Pancreas (tissue), 10 donors: Measurements from ENCODE around the gene WNK2. TPM values are rescaled to one million over a fixed set of nuclear protein-coding genes. Genes with fewer than 3 reads are reported as not detected.

Source experiments
- ATAC-seq, 4 donors: fragments of 200-7000 bp; cut with Tn5 transposase; one replicate each; pipeline versions ENCODE4 v1.8.0 to v1.9.1; 2020; ENCODE audit warnings: mild to moderate bottlenecking in 4 of 4, moderate library complexity in 4 of 4
- DNase-seq, 6 donors: peaks; one replicate each; pipeline ENCODE4 v3.0.0-alpha.2; 2020
- FAIRE-seq: peaks from 2 replicates; lab custom pipeline; 2012; peaks lifted over from hg19 to GRCh38; lab: Jason Lieb, UNC
- H3K27ac ChIP-seq, 4 donors: fragments of 200-600 bp; sonication (generic); 1 replicate in 3 of 4; 2 replicates in 1 of 4; pipeline versions ENCODE4 v1.5.0 to v1.8.0; 2020
- H3K27me3 ChIP-seq, 4 donors: fragments of 200-600 bp; one replicate each; pipeline ENCODE4 v1.8.0; 2021
- H3K36me3 ChIP-seq, 3 donors: fragments of 200-600 bp; sonication (generic) in 1 of 3; one replicate each; pipeline versions ENCODE4 v1.5.0 to v1.8.0; 2020 to 2021
- H3K4me1 ChIP-seq, 3 donors: fragments of 200-600 bp; one replicate each; pipeline ENCODE4 v1.8.0; 2021
- H3K4me3 ChIP-seq, 4 donors: fragments of 200-600 bp; sonication (generic) in 2 of 4; one replicate each; pipeline versions ENCODE4 v1.5.0 to v1.8.0; 2020 to 2021
- H3K9me3 ChIP-seq, 4 donors: fragments of 200-600 bp; one replicate each; pipeline ENCODE4 v1.8.0; 2021
- CTCF ChIP-seq, 4 donors: fragments of 200-600 bp; sonication (generic) in 3 of 4; IDR thresholded peaks; one replicate each; pipeline versions ENCODE4 v1.5.0 to v1.8.0; 2021; ENCODE audit warnings: antibody characterized with exemption in 4 of 4
- WGBS, 2 donors: extraction: QIAGEN DNeasy Blood & Tissue Kit; methylation state at CpG; one replicate each; pipeline ENCODE4 v1.1.7; 2013; 5-methylcytosine and 5-hydroxymethylcytosine counted together
- intact Hi-C, 3 donors: fragments of 100-400 bp; cut with DNase I; formaldehyde crosslinking; loops; one replicate each; pipeline versions ENCODE4 v1.11.1 to v1.14.2; 2022
- polyA plus RNA-seq, 2 donors: library from polyadenylated mRNA; stranded (reverse); fragments of 200-250 nt; gene quantifications; one replicate each; pipeline ENCODE4 v1.2.3, GENCODE V29; 2013
- total RNA-seq, 6 donors: library from RNA; stranded (reverse); fragmentation: NEBNext Ultra II Directional in 4 of 6; extraction: Animal tissue kit (Norgen Biotek cat#: 25700) in 4 of 6; gene quantifications; one replicate each; pipeline versions ENCODE4 v1.2.1 to v1.2.4, GENCODE V29; 2021 to 2023
- donor health status: healthy with polysubstance abuse.
- donor health status: DM: no; HTN: no; CAD: no; lungs with moderate emphysema.
- donor health status: DM: no; HTN: no; CAD: no.
- donor health status: control.
- donor health status: control.
- donor health status: Bipolar disorder and iron deficiency.
- donor health status: DM: yes; HTN: yes; CAD: no.
- donor health status: DM: no; HTN: no; CAD: no.
- donor health status: DM: no; HTN: no; CAD: no.
- donor health status: DM: yes; HTN: yes; CAD: no.

WNK2 gene
- total and polyA plus RNA-seq, 8 donors = 53.5 to 121 (median 89.4) TPM

GRCh38 chr9:93147632-93148031 is 36.3 kb upstream of the WNK2 start:
- Histone ChIP-seq H3K9me3 (no peaks in the 10 kb centered on the region), H3K27ac (no peak overlapping the region), H3K4me3 (no peak overlapping the region), H3K4me1 (no peaks in the 10 kb centered on the region), H3K27me3 (no peaks in the 10 kb centered on the region), H3K36me3 (no peaks in the 10 kb centered on the region)
- FAIRE-seq (no peak), DNase-seq (no peak), ATAC-seq (no peak)
- no peak for TF ChIP-seq CTCF (IDR thresholded peaks at IDR 0.05)
- intact Hi-C loops = no loop called here
- WGBS, 2 donors = 59 to 64% methylated on average over 2 of the region's 2 CpGs

- Histone ChIP-seq H3K27me3 (no peaks in the 10 kb centered on the region), H3K9me3 (no peaks in the 10 kb centered on the region), H3K4me3 (no peak overlapping the region), H3K27ac (no peak overlapping the region), H3K4me1 (no peaks in the 10 kb centered on the region), H3K36me3 (no peaks in the 10 kb centered on the region)
- 85 to 91% methylated on average over 2 of the region's 2 CpGs for WGBS, 2 donors
- no peak for ATAC-seq
- intact Hi-C loops = no loop called here
- no peak for TF ChIP-seq CTCF (IDR thresholded peaks at IDR 0.05)
- no peak for DNase-seq
- no peak for FAIRE-seq
Observed at GRCh38 chr9:93148721-93149120, 35.2 kb upstream of the WNK2 start.

GRCh38 chr9:93149361-93149760 is 34.6 kb upstream of the WNK2 start:
- no peak for FAIRE-seq
- Histone ChIP-seq H3K9me3 (no peaks in the 10 kb centered on the region), H3K27me3 (no peaks in the 10 kb centered on the region), H3K4me1 (no peaks in the 10 kb centered on the region), H3K36me3 (no peaks in the 10 kb centered on the region), H3K4me3 (no peak overlapping the region), H3K27ac (no peak overlapping the region)
- no peak for TF ChIP-seq CTCF (IDR thresholded peaks at IDR 0.05)
- DNase-seq = no peak
- ATAC-seq = no peak
- intact Hi-C loops = no loop called here
- WGBS, 2 donors = 23 to 26% methylated on average over 1 of the region's 1 CpG

- no peak overlapping the region for H3K27ac ChIP-seq
- no peak for DNase-seq
- no peak for ATAC-seq
- H3K36me3 ChIP-seq = no peaks in the 10 kb centered on the region
- TF ChIP-seq CTCF (IDR thresholded peaks at IDR 0.05) = no peak
- no peaks in the 10 kb centered on the region for H3K27me3 ChIP-seq
- WGBS, 2 donors = 83 to 84% methylated on average over 10 of the region's 10 CpGs
- intact Hi-C loops = no loop called here
- H3K9me3 ChIP-seq = no peaks in the 10 kb centered on the region
- no peaks in the 10 kb centered on the region for H3K4me1 ChIP-seq
- H3K4me3 ChIP-seq = no peak overlapping the region
- FAIRE-seq = no peak
Observed at GRCh38 chr9:93151097-93151784, 32.7 kb upstream of the WNK2 start.

- H3K27ac ChIP-seq = no peak overlapping the region
- DNase-seq = peak in 1 of 6 donors; percentile 31
- H3K27me3 ChIP-seq = no peaks in the 10 kb centered on the region
- no peak for FAIRE-seq
- 78% methylated on average over 14 of the region's 14 CpGs for WGBS, 2 donors
- no peaks in the 10 kb centered on the region for H3K4me1 ChIP-seq
- peak in 3 of 4 donors; percentile 46 to 79 (median 59) for ATAC-seq
- no peaks in the 10 kb centered on the region for H3K36me3 ChIP-seq
- no peaks in the 10 kb centered on the region for H3K9me3 ChIP-seq
- TF ChIP-seq CTCF (IDR thresholded peaks at IDR 0.05) = peak in 2 of 4 donors; percentile 14 to 24
- H3K4me3 ChIP-seq = no peak overlapping the region
- intact Hi-C loops = no loop called here
Observed at GRCh38 chr9:93154293-93154903, 29.5 kb upstream of the WNK2 start.
